GM18499 (cell line): ENCODE measurements around the gene PDE4D.
"Not testable (repeated sequence)": the region's sequence is repeated elsewhere in the genome, so short reads cannot be mapped to it uniquely, and the experiment has no call there.

ENCODE experiments used
- ATAC-seq: cut with Tn5 transposase; IDR thresholded peaks from one replicate; pipeline ENCODE4 v1.9.1; 2021; ENCODE audit warnings: moderate number of reproducible peaks; ENCODE audit not compliant: insufficient read depth, unreplicated experiment

PDE4D gene

GRCh38 chr5:59624898-59625297 lies 268.6 kb downstream of the PDE4D start:
- no peak for ATAC-seq

- no peak for ATAC-seq
Observed at GRCh38 chr5:59622848-59623247, 270.7 kb downstream of the PDE4D start.

- ATAC-seq: no peak
Observed at GRCh38 chr5:59621477-59621876, 272.0 kb downstream of the PDE4D start.

GRCh38 chr5:59620535-59621212 lies 272.9 kb downstream of the PDE4D start:
- ATAC-seq: peak; percentile 79

GRCh38 chr5:59618644-59619043 lies 274.9 kb downstream of the PDE4D start:
- no peak for ATAC-seq

GRCh38 chr5:59617186-59617771 lies 276.2 kb downstream of the PDE4D start:
- no peak for ATAC-seq

- ATAC-seq: no peak
Observed at GRCh38 chr5:59616413-59616812, 277.1 kb downstream of the PDE4D start.

GRCh38 chr5:59615272-59615671 lies 278.3 kb downstream of the PDE4D start:
- ATAC-seq: no peak

GRCh38 chr5:59609501-59610265 lies 283.8 kb downstream of the PDE4D start:
- ATAC-seq: no peak

- ATAC-seq: peak; percentile 53
Observed at GRCh38 chr5:59608745-59609144, 284.8 kb downstream of the PDE4D start.

GRCh38 chr5:59607138-59607765 lies 286.3 kb downstream of the PDE4D start:
- ATAC-seq: no peak

GRCh38 chr5:59605915-59606314 lies 287.6 kb downstream of the PDE4D start:
- ATAC-seq: no peak

GRCh38 chr5:59604111-59604510 lies 289.4 kb downstream of the PDE4D start:
- no peak for ATAC-seq

- ATAC-seq: no peak
Observed at GRCh38 chr5:59600998-59601397, 292.5 kb downstream of the PDE4D start.

GRCh38 chr5:59600153-59600552 lies 293.4 kb downstream of the PDE4D start:
- no peak for ATAC-seq

- ATAC-seq: no peak
Observed at GRCh38 chr5:59599729-59600128, 293.8 kb downstream of the PDE4D start.

- ATAC-seq: no peak
Observed at GRCh38 chr5:59598547-59598874, 295.0 kb downstream of the PDE4D start.

GRCh38 chr5:59597690-59598546 lies 295.6 kb downstream of the PDE4D start:
- ATAC-seq: no peak

GRCh38 chr5:59596586-59597350 lies 296.8 kb downstream of the PDE4D start:
- ATAC-seq: no peak

GRCh38 chr5:59594118-59594517 lies 299.4 kb downstream of the PDE4D start:
- ATAC-seq: not testable (repeated sequence)
